Neural cell (in vitro differentiated cells): ENCODE data around the gene SFI1. TPM values are rescaled to one million over a fixed set of nuclear protein-coding genes. Genes with fewer than 3 reads are reported as not detected.

Source experiments
- H2AFZ ChIP-seq: fragments of 200-600, 300-800 bp; sonication (generic), shearing (Covaris generic); 2 replicates; pipeline ENCODE4 v1.6.0; 2014; ENCODE audit warnings: low read depth, mild to moderate bottlenecking, antibody characterized with exemption, low read length, moderate library complexity
- H3F3A ChIP-seq: fragments of 200-600 bp; shearing (Covaris generic); 2 replicates; pipeline ENCODE4 v1.6.1; 2016; ENCODE audit warnings: mild to moderate bottlenecking, moderate library complexity, mixed read lengths, antibody characterized with exemption, low read length; ENCODE audit not compliant: insufficient read depth, poor library complexity, severe bottlenecking
- H3K27ac ChIP-seq: fragments of 200-600, 300-800 bp; sonication (generic), shearing (Covaris generic); 2 replicates; pipeline ENCODE4 v1.5.1; 2014; ENCODE audit warnings: mild to moderate bottlenecking, low read length, moderate library complexity
- H3K27me3 ChIP-seq: fragments of 300-800, 200-600 bp; sonication (generic), shearing (Covaris generic); 2 replicates; pipeline ENCODE4 v1.6.0; 2014; ENCODE audit warnings: mild to moderate bottlenecking, low read depth, low read length, moderate library complexity; ENCODE audit not compliant: insufficient read depth
- H3K36me3 ChIP-seq: fragments of 300-800, 200-600 bp; sonication (generic), shearing (Covaris generic); 2 replicates; pipeline ENCODE4 v1.5.1; 2014; ENCODE audit warnings: mild to moderate bottlenecking, antibody characterized with exemption, low read length, moderate library complexity; ENCODE audit not compliant: insufficient read depth
- H3K4me2 ChIP-seq: fragments of 300-800, 200-600 bp; sonication (generic), shearing (Covaris generic); 2 replicates; pipeline ENCODE4 v1.6.0; 2014; ENCODE audit warnings: mild to moderate bottlenecking, low read length
- H3K4me3 ChIP-seq: fragments of 300-800, 200-600 bp; sonication (generic), shearing (Covaris generic); 2 replicates; pipeline ENCODE4 v1.5.1; 2014; ENCODE audit warnings: mild to moderate bottlenecking, low read length, moderate library complexity
- H3K79me2 ChIP-seq: fragments of 200-600 bp; shearing (Covaris generic); replicated peaks from 2 replicates; pipeline ENCODE4 v1.6.0; 2014; ENCODE audit warnings: mild to moderate bottlenecking, low read length, moderate library complexity; ENCODE audit not compliant: insufficient read depth
- H3K9ac ChIP-seq: fragments of 300-800, 200-600 bp; sonication (generic), shearing (Covaris generic); 2 replicates; pipeline ENCODE4 v1.6.1; 2016; ENCODE audit warnings: mild to moderate bottlenecking, low read length, mixed read lengths
- H3K9me2 ChIP-seq: fragments of 200-600 bp; shearing (Covaris generic); 2 replicates; pipeline ENCODE4 v1.6.1; 2016; ENCODE audit warnings: mild to moderate bottlenecking, low read length, mixed read lengths; ENCODE audit not compliant: insufficient read depth
- H3K9me3 ChIP-seq: fragments of 200-600, 300-800 bp; sonication (generic), shearing (Covaris generic); 2 replicates; pipeline ENCODE4 v1.6.1; 2016; ENCODE audit warnings: mild to moderate bottlenecking, mixed run types, low read length, moderate library complexity, mixed read lengths
- H4K20me1 ChIP-seq: fragments of 200-600 bp; shearing (Covaris generic); 2 replicates; pipeline ENCODE4 v1.6.1; 2016; ENCODE audit warnings: mild to moderate bottlenecking, mixed run types; ENCODE audit not compliant: insufficient read depth
- CTCF ChIP-seq: fragments of 450-650 bp; IDR thresholded peaks from 2 replicates; pipeline ENCODE4 v1.5.1; 2014; ENCODE audit warnings: antibody characterized with exemption, mild to moderate bottlenecking, moderate library complexity; ENCODE audit not compliant: poor library complexity, severe bottlenecking
- EP300 ChIP-seq: fragments of 450-650 bp; conservative IDR thresholded peaks from 2 replicates; pipeline ENCODE4 v1.6.1; 2014; ENCODE audit warnings: antibody characterized with exemption, mild to moderate bottlenecking, moderate library complexity; ENCODE audit not compliant: poor library complexity, severe bottlenecking
- EZH2 ChIP-seq: fragments of 200-600, 300-800 bp; shearing (Covaris generic), sonication (generic); IDR thresholded peaks from 2 replicates; pipeline ENCODE4 v1.6.1; 2014; ENCODE audit warnings: antibody characterized with exemption, low read length, borderline replicate concordance, mild to moderate bottlenecking; ENCODE audit not compliant: insufficient read depth, poor library complexity, severe bottlenecking
- MXI1 ChIP-seq: fragments of 450-650 bp; conservative IDR thresholded peaks from 2 replicates; pipeline ENCODE4 v1.6.1; 2014; ENCODE audit warnings: antibody characterized with exemption, mild to moderate bottlenecking; ENCODE audit not compliant: poor library complexity, severe bottlenecking
- POLR2AphosphoS5 ChIP-seq: IDR thresholded peaks from 2 replicates; pipeline ENCODE4 v1.6.1; 2012
- RAD21 ChIP-seq: fragments of 450-650 bp; conservative IDR thresholded peaks from 2 replicates; pipeline ENCODE4 v1.6.1; 2014; ENCODE audit warnings: antibody characterized with exemption, mild to moderate bottlenecking, moderate library complexity
- REST ChIP-seq: IDR thresholded peaks from 2 replicates; pipeline ENCODE4 v1.6.1; 2012; ENCODE audit warnings: borderline replicate concordance
- SMC3 ChIP-seq: fragments of 450-650 bp; conservative IDR thresholded peaks from 2 replicates; pipeline ENCODE4 v1.6.1; 2014; ENCODE audit warnings: antibody characterized with exemption, mild to moderate bottlenecking, moderate library complexity; ENCODE audit not compliant: poor library complexity
- TAF1 ChIP-seq: IDR thresholded peaks from 2 replicates; pipeline ENCODE4 v1.6.1; 2012; ENCODE audit warnings: low read depth
- polyA plus RNA-seq: library from polyadenylated mRNA; depleted of rRNA; stranded (reverse); fragments of >200 nt; gene quantifications from 2 replicates; pipeline ENCODE4 v1.2.3, GENCODE V29; 2014

The SFI1 gene
- polyA plus RNA-seq, 1 donor from 2014 or later = 19.9 TPM

- Histone ChIP-seq H3K4me2 (no peak overlapping the region), H3K27me3 (no peaks in the 10 kb centered on the region), H3F3A (no peaks in the 10 kb centered on the region), H3K9me3 (no peaks in the 10 kb centered on the region), H4K20me1 (no peaks in the 10 kb centered on the region), H3K36me3 (no peaks in the 10 kb centered on the region), H2AFZ (no peak overlapping the region), H3K4me3 (no peak overlapping the region), H3K9me2 (no peaks in the 10 kb centered on the region), H3K79me2 (no peaks in the 10 kb centered on the region), H3K27ac (no peak overlapping the region), H3K9ac (no peak overlapping the region)
- TF ChIP-seq MXI1 (no peak), RAD21 (no peak)
Measured at GRCh38 chr22:31604137-31604705, 107.9 kb downstream of the SFI1 start.

GRCh38 chr22:31604746-31605705 lies 108.7 kb downstream of the SFI1 start:
- H3K79me2 ChIP-seq = no peaks in the 10 kb centered on the region
- no peak overlapping the region for H3K27ac ChIP-seq
- H3K9me3 ChIP-seq = no peaks in the 10 kb centered on the region
- H3K9ac ChIP-seq = no peak overlapping the region
- H2AFZ ChIP-seq = no peak overlapping the region
- H3K9me2 ChIP-seq = no peaks in the 10 kb centered on the region
- no peak overlapping the region for H3K4me2 ChIP-seq
- H3K4me3 ChIP-seq = no peak overlapping the region
- TF ChIP-seq CTCF (no peak), POLR2AphosphoS5 (no peak)
- H3K36me3 ChIP-seq = no peaks in the 10 kb centered on the region
- no peaks in the 10 kb centered on the region for H4K20me1 ChIP-seq
- no peaks in the 10 kb centered on the region for H3K27me3 ChIP-seq
- H3F3A ChIP-seq = no peaks in the 10 kb centered on the region

- no peaks in the 10 kb centered on the region for H3K9me2 ChIP-seq
- H3K4me2 ChIP-seq = no peak overlapping the region
- no peak overlapping the region for H3K9ac ChIP-seq
- no peaks in the 10 kb centered on the region for H3K36me3 ChIP-seq
- H3K4me3 ChIP-seq = no peak overlapping the region
- TF ChIP-seq SMC3 (no peak), MXI1 (no peak), EP300 (no peak), TAF1 (no peak), POLR2AphosphoS5 (no peak), REST (no peak), CTCF (no peak), RAD21 (no peak), EZH2 (no peak)
- H3K79me2 ChIP-seq = no peaks in the 10 kb centered on the region
- no peaks in the 10 kb centered on the region for H3K9me3 ChIP-seq
- no peaks in the 10 kb centered on the region for H4K20me1 ChIP-seq
- H3F3A ChIP-seq = no peaks in the 10 kb centered on the region
- no peak overlapping the region for H2AFZ ChIP-seq
- H3K27me3 ChIP-seq = no peaks in the 10 kb centered on the region
- H3K27ac ChIP-seq = no peak overlapping the region
Measured at GRCh38 chr22:31605851-31606585, 109.7 kb downstream of the SFI1 start.
